ENCODE measurements around the gene NPL. TPM values are rescaled to one million over a fixed set of nuclear protein-coding genes. Genes with fewer than 3 reads are reported as not detected.

The NPL gene
- total and polyA plus RNA-seq, 9 of the 15 experiments (the other 6 are each of a cell fraction or from before 2014, with no cell fraction given) = 9.9 to 22.3 (median 14.2) TPM

DNA sequence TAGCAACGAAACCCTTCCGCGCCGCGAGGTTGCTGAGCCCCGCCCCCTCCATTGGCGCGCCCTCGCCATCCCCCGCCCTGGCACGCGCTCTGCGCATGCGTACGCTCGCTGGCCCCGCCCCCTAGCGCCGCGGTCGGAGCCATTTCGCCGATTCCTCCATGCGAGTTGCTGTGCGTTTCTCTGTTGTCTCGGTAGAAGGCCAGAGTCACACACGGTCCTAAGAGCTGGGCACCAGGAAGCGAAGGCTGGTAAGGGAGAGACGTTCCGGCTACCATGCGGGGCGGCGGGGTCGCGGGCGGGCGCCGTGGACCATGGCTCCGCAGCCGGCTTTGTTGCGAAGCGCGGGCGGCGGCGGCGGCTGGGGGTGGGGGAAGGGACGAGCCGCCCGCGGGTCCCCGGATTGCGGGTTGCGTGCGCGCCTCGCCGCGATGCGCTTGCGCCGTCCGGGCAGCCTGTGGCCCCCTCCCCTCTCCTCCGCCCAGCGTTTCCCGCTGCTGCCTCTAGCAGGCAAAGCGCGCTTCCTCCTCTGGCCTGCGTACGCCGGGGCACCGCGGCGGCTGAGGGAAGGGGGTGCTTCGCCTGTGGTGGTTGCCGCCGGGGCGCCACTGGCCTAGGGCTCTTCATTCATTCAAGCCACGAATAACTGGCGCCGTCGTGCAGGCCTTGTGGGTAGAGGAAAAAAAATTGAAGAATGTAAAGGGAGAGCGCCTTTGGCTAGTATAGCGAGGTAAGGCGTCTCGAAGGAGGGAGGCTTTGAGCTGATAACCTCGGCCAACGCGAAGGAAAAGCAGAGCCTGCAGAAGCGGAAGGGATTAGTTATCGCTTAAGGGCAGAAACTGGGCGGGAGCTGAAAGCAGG lies 49.9 kb downstream of the NPL start, which contains the start of gene DHX9 (continued):
- TF ChIP-seq ZHX1 (conservative IDR thresholded peaks at IDR 0.05; ENCODE audit: low read length) = no peak
- no peak for TF ChIP-seq GTF2A2 (tag; IDR thresholded peaks at IDR 0.05)
- TF ChIP-seq RFX1 (IDR thresholded peaks at IDR 0.05) = no peak
- TF ChIP-seq, protein P1, sequence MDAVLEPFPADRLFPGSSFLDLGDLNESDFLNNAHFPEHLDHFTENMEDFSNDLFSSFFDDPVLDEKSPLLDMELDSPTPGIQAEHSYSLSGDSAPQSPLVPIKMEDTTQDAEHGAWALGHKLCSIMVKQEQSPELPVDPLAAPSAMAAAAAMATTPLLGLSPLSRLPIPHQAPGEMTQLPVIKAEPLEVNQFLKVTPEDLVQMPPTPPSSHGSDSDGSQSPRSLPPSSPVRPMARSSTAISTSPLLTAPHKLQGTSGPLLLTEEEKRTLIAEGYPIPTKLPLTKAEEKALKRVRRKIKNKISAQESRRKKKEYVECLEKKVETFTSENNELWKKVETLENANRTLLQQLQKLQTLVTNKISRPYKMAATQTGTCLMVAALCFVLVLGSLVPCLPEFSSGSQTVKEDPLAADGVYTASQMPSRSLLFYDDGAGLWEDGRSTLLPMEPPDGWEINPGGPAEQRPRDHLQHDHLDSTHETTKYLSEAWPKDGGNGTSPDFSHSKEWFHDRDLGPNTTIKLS (IDR thresholded peaks at IDR 0.05; ENCODE audit: borderline replicate concordance, low read depth) = peak; percentile 74; the same call in 1 of the 2 replicates
- TF ChIP-seq ZNF551 (CRISPR knock-in tag; IDR thresholded peaks at IDR 0.05) = no peak
- 0 out of 2 replicates have a peak, but pooled peaks have one; percentile 55 for TF ChIP-seq MTA1 (IDR thresholded peaks at IDR 0.05; ENCODE audit: borderline replicate concordance)
- no peak for TF ChIP-seq MCM7 (IDR thresholded peaks at IDR 0.05)
- no peak for TF ChIP-seq TEAD2 (tag; IDR thresholded peaks at IDR 0.05)
- no peak for TF ChIP-seq SREBF2 (CRISPR knock-in tag; IDR thresholded peaks at IDR 0.05)
- TF ChIP-seq ZNF584 (CRISPR knock-in tag; IDR thresholded peaks at IDR 0.05; ENCODE audit: low read depth) = no peak
- TF ChIP-seq MBD2 (IDR thresholded peaks at IDR 0.05; ENCODE audit: borderline replicate concordance, low read depth) = peak; percentile 92
- peak; percentile 70; the same call in 1 of the 2 replicates for TF ChIP-seq KLF1 (tag; IDR thresholded peaks at IDR 0.05)
- TF ChIP-seq PCBP2 (IDR thresholded peaks at IDR 0.05; ENCODE audit: low read depth, low read length, poor library complexity, severe bottlenecking) = peak; percentile 61
- TF ChIP-seq HDAC3 (IDR thresholded peaks at IDR 0.05; ENCODE audit: borderline replicate concordance, partially characterized antibody) = peak; percentile 20
- TF ChIP-seq HDGF (IDR thresholded peaks at IDR 0.05) = no peak
- TF ChIP-seq FOXK1 (CRISPR knock-in tag; IDR thresholded peaks at IDR 0.05; ENCODE audit: borderline replicate concordance) = peak; percentile 84; the same call in 1 of the 2 replicates
- TF ChIP-seq DNMT1 (IDR thresholded peaks at IDR 0.05) = 0 out of 2 replicates have a peak, but pooled peaks have one; percentile 27
- TF ChIP-seq IRF2 (CRISPR knock-in tag; IDR thresholded peaks at IDR 0.05) = no peak
- peak; percentile 76 for TF ChIP-seq HNRNPLL (IDR thresholded peaks at IDR 0.05; ENCODE audit: low read depth, low read length, poor library complexity, severe bottlenecking)
- TF ChIP-seq TRIM28 (IDR thresholded peaks at IDR 0.05) = no peak
- no peak for TF ChIP-seq ZKSCAN3 (CRISPR knock-in tag; IDR thresholded peaks at IDR 0.05)
- 0 out of 2 replicates have a peak, but pooled peaks have one; percentile 41 for TF ChIP-seq ZNF197 (CRISPR knock-in tag; IDR thresholded peaks at IDR 0.05; ENCODE audit: low read depth)
- TF ChIP-seq, protein P2, sequence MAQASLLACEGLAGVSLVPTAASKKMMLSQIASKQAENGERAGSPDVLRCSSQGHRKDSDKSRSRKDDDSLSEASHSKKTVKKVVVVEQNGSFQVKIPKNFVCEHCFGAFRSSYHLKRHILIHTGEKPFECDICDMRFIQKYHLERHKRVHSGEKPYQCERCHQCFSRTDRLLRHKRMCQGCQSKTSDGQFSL (CRISPR knock-in tag; IDR thresholded peaks at IDR 0.05) = peak; percentile 94
- TF ChIP-seq, protein P2 (tag; IDR thresholded peaks at IDR 0.05) = no peak
- no peak for TF ChIP-seq MCM2 (IDR thresholded peaks at IDR 0.05; ENCODE audit: low read depth)

All from K562 (cell line).